ENCODE results near the gene PLK1.

DNA sequence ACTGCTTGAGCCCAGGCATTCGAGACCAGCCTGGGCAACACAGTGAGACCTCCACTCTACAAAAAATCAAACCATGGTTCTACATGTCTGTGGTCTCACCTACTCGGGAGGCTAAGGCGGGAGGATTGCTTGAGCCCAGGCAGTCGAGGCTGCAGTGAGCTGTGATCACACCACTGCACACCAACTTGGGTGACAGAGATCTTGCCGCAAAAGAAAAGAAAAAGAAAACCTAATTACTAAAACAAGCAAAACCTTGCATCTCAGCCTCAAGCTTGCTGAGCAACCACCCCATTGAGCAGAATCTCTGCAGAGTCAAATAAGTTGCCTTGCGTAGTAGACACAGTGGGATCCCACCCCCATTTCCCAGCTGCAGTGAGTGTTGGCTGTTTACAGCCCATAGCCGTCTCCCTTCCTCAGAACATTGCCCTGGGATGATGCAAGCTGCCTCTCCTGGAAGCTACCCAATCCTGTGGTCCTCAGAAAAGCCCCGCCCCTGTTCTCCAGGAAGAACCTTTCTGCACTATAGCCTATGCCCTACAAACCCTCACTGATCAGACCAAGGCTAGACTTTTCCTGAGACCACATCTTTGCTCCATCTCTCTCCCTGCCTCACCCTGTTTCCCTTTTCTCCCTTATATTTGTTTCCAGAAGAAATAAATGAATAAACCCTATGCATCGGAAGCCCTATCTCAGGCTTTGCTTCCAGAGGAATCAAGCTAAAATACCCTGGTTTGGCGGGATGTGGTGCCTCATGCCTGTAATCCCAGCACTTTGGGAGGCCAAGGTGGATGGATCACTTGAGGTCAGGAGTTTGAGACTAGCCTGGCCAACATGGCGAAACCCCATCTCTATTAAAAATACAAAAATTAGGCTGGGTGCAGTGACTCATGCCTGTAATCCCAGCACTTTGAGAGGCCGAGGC, 51.1 kb downstream of the PLK1 start:
- no peak for TF ChIP-seq POLR2AphosphoS5 (IDR thresholded peaks at IDR 0.05)
- TF ChIP-seq, protein P1, sequence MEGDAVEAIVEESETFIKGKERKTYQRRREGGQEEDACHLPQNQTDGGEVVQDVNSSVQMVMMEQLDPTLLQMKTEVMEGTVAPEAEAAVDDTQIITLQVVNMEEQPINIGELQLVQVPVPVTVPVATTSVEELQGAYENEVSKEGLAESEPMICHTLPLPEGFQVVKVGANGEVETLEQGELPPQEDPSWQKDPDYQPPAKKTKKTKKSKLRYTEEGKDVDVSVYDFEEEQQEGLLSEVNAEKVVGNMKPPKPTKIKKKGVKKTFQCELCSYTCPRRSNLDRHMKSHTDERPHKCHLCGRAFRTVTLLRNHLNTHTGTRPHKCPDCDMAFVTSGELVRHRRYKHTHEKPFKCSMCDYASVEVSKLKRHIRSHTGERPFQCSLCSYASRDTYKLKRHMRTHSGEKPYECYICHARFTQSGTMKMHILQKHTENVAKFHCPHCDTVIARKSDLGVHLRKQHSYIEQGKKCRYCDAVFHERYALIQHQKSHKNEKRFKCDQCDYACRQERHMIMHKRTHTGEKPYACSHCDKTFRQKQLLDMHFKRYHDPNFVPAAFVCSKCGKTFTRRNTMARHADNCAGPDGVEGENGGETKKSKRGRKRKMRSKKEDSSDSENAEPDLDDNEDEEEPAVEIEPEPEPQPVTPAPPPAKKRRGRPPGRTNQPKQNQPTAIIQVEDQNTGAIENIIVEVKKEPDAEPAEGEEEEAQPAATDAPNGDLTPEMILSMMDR (IDR thresholded peaks at IDR 0.05): no peak
- TF ChIP-seq POLR2A (IDR thresholded peaks at IDR 0.05): no peak
